HCEC 1CT (cell line): ENCODE results near the gene CMTM4.
"Not testable (repeated sequence)": the region's sequence is repeated elsewhere in the genome, so short reads cannot be mapped to it uniquely, and the experiment has no call there.

Source experiments
- DNase-seq: peaks from one replicate; pipeline ENCODE4 v3.0.0-alpha.2; 2017

CMTM4 gene

GRCh38 chr16:66703406-66704215 lies 7.1 kb upstream of the CMTM4 start:
- DNase-seq: no peak

GRCh38 chr16:66701516-66701915 lies 5.0 kb upstream of the CMTM4 start:
- no peak for DNase-seq

- DNase-seq: no peak
These were observed 4.5 kb upstream of the CMTM4 start for GRCh38 chr16:66701026-66701425.

GRCh38 chr16:66699898-66700297 lies 3.4 kb upstream of the CMTM4 start:
- no peak for DNase-seq

- DNase-seq: no peak
These were observed 1.5 kb upstream of the CMTM4 start for GRCh38 chr16:66698046-66698445.

GRCh38 chr16:66695935-66696668 lies 441 bp downstream of the CMTM4 start:
- no peak for DNase-seq

GRCh38 chr16:66695471-66695934 lies 1.0 kb downstream of the CMTM4 start:
- DNase-seq: no peak

- no peak for DNase-seq
These were observed 3.4 kb downstream of the CMTM4 start for GRCh38 chr16:66693149-66693548.

GRCh38 chr16:66692341-66692740 lies 4.2 kb downstream of the CMTM4 start:
- DNase-seq: no peak

- DNase-seq: no peak
These were observed 5.3 kb downstream of the CMTM4 start for GRCh38 chr16:66691234-66691633.

- DNase-seq: no peak
These were observed 6.3 kb downstream of the CMTM4 start for GRCh38 chr16:66690106-66690847.

GRCh38 chr16:66689282-66689681 lies 7.3 kb downstream of the CMTM4 start:
- DNase-seq: no peak

- no peak for DNase-seq
These were observed 8.5 kb downstream of the CMTM4 start for GRCh38 chr16:66687906-66688625.

- DNase-seq: not testable (repeated sequence)
These were observed 10.9 kb downstream of the CMTM4 start for GRCh38 chr16:66685501-66686115.

- DNase-seq: no peak
These were observed 14.3 kb downstream of the CMTM4 start for GRCh38 chr16:66682271-66682670.

GRCh38 chr16:66681676-66682075 lies 14.9 kb downstream of the CMTM4 start:
- DNase-seq: no peak

- no peak for DNase-seq
These were observed 18.2 kb downstream of the CMTM4 start for GRCh38 chr16:66678337-66678736.

- DNase-seq: no peak
These were observed 18.7 kb downstream of the CMTM4 start for GRCh38 chr16:66677836-66678235.

GRCh38 chr16:66677179-66677578 lies 19.4 kb downstream of the CMTM4 start:
- DNase-seq: no peak

GRCh38 chr16:66676599-66676998 lies 19.9 kb downstream of the CMTM4 start:
- DNase-seq: no peak

- no peak for DNase-seq
These were observed 22.9 kb downstream of the CMTM4 start for GRCh38 chr16:66673691-66674090.

GRCh38 chr16:66670691-66671388 lies 25.7 kb downstream of the CMTM4 start:
- DNase-seq: no peak
